GM12864 (cell line): ENCODE measurements around the gene CSNK2A1.

Experiments used
- DNase-seq: peaks from one replicate; pipeline ENCODE4 v3.0.0-alpha.2; 2011; ENCODE audit warnings: low read depth
- H3K4me3 ChIP-seq: 2 replicates; pipeline ENCODE4 v1.5.1; 2011; ENCODE audit warnings: mild to moderate bottlenecking, low read depth, low read length, control low read depth
- CTCF ChIP-seq: IDR thresholded peaks from 2 replicates; pipeline ENCODE4 v1.5.1; 2011; ENCODE audit warnings: low read depth, mild to moderate bottlenecking, moderate library complexity, low read length, control low read depth, inconsistent platforms; ENCODE audit errors: missing control alignments

CSNK2A1 gene

GRCh38 chr20:573414-574296 is 30.1 kb upstream of the CSNK2A1 start:
- no peak overlapping the region for H3K4me3 ChIP-seq
- DNase-seq, result no peak
- no peak for TF ChIP-seq CTCF

- DNase-seq, result no peak
- no peak overlapping the region for H3K4me3 ChIP-seq
- TF ChIP-seq CTCF, result no peak
Observed at GRCh38 chr20:572727-573126, 29.1 kb upstream of the CSNK2A1 start.

GRCh38 chr20:571754-572441 is 28.3 kb upstream of the CSNK2A1 start:
- DNase-seq, result no peak
- H3K4me3 ChIP-seq, result no peak overlapping the region
- no peak for TF ChIP-seq CTCF

DNA sequence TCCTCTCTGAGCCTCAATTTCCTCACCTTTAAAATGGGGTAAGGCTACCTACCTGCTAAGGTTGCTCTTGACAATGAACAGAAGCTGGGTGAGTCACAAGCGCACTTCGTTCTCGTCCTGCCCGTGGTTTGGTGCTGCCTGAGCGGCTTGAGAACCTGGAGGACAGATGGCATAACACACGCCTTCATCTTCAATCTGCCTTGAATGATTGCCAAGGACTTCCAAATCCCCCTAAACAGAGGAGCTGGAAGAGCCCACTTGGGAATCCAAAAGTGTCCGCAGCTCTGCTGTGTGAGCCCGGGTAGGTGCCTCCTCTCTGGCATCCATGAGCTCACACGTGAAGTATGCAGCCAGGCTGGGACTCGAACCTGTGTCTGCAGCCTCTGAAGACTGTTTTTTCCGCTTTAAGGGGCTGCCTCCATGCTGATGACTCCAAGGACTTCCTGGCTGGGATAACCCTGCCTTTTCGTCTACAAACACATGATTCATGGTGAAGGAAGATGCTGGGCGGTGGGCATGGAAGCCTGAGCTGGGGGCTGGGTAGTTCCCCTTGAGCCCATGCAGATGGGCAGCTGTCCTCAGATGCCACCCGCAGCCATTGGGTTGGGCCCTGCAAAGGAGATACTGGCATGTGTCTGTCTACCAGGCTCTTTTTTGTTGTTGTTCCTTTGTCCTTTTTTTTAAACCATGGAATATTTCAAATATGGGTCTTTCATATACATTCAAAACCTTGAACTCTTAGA is 25.3 kb upstream of the CSNK2A1 start:
- no peak for TF ChIP-seq CTCF
- no peak overlapping the region for H3K4me3 ChIP-seq
- DNase-seq, result no peak

GRCh38 chr20:568097-568652 is 24.6 kb upstream of the CSNK2A1 start:
- no peak overlapping the region for H3K4me3 ChIP-seq
- TF ChIP-seq CTCF, result no peak
- DNase-seq, result no peak

- no peak overlapping the region for H3K4me3 ChIP-seq
- no peak for DNase-seq
- TF ChIP-seq CTCF, result no peak
Observed at GRCh38 chr20:564192-564591, 20.6 kb upstream of the CSNK2A1 start.
